Measurements from ENCODE around the gene TMEM94.

TMEM94 gene

Small RNAs within 50 kb of the gene (small RNA-seq; reads per million reads assigned to genes)
- gene RF00019 (0 reads per million in 2 experiments), gene RNU6-938P (0 reads per million in 2 experiments)

All from SK-N-DZ (cell line).